OCI-LY1 (cell line): ENCODE data around the gene OR2T29.

Experiments
- H2AFZ ChIP-seq: fragments of 200-600 bp; sonication (generic), shearing (Covaris generic); 2 replicates; pipeline ENCODE4 v1.6.0; 2014; ENCODE audit warnings: antibody characterized with exemption, mild to moderate bottlenecking, low read length
- H3F3A ChIP-seq: fragments of 200-600 bp; sonication (generic), shearing (Covaris generic); 2 replicates; pipeline ENCODE4 v1.6.0; 2014; ENCODE audit warnings: mild to moderate bottlenecking, antibody characterized with exemption, low read length, moderate library complexity; ENCODE audit not compliant: insufficient read depth
- H3K27ac ChIP-seq: fragments of 200-600 bp; sonication (generic); 2 replicates; pipeline ENCODE4 v1.5.1; 2014; ENCODE audit warnings: low read length, mixed run types, mild to moderate bottlenecking, low read depth; ENCODE audit not compliant: poor library complexity, severe bottlenecking
- H3K27me3 ChIP-seq: fragments of 200-600 bp; sonication (generic); 2 replicates; pipeline ENCODE4 v1.6.0; 2014; ENCODE audit warnings: antibody characterized with exemption, mild to moderate bottlenecking, low read length, moderate library complexity; ENCODE audit not compliant: insufficient read depth
- H3K36me3 ChIP-seq: fragments of 200-600 bp; sonication (generic); 2 replicates; pipeline ENCODE4 v1.6.1; 2014; ENCODE audit warnings: mild to moderate bottlenecking, antibody characterized with exemption, low read length, moderate library complexity, mixed read lengths; ENCODE audit not compliant: insufficient read depth
- H3K4me1 ChIP-seq: fragments of 200-600 bp; sonication (generic); 2 replicates; pipeline ENCODE4 v1.5.1; 2014; ENCODE audit warnings: mild to moderate bottlenecking, low read length, moderate library complexity; ENCODE audit not compliant: insufficient read depth, severe bottlenecking
- H3K4me2 ChIP-seq: fragments of 200-600 bp; sonication (generic), shearing (Covaris generic); 2 replicates; pipeline ENCODE4 v1.6.1; 2014; ENCODE audit warnings: low read length
- H3K4me3 ChIP-seq: fragments of 200-600 bp; sonication (generic); 2 replicates; pipeline ENCODE4 v1.5.1; 2014; ENCODE audit warnings: low read length, low read depth, mild to moderate bottlenecking, mixed read lengths; ENCODE audit not compliant: poor library complexity, severe bottlenecking
- H3K79me2 ChIP-seq: fragments of 200-600 bp; shearing (Covaris generic); 2 replicates; pipeline ENCODE4 v1.6.1; 2016; ENCODE audit warnings: mixed run types, low read length, mixed read lengths; ENCODE audit not compliant: insufficient read depth
- H3K9ac ChIP-seq: fragments of 200-600 bp; sonication (generic), shearing (Covaris generic); 2 replicates; pipeline ENCODE4 v1.6.1; 2014; ENCODE audit warnings: mild to moderate bottlenecking, low read length, mixed read lengths
- H3K9me2 ChIP-seq: fragments of 200-600 bp; sonication (generic), shearing (Covaris generic); 2 replicates; pipeline ENCODE4 v1.6.1; 2014; ENCODE audit warnings: low read depth, mild to moderate bottlenecking, low read length, mixed read lengths
- H3K9me3 ChIP-seq: fragments of 200-600 bp; shearing (Covaris generic); 2 replicates; pipeline ENCODE4 v1.6.1; 2014; ENCODE audit warnings: low read length, mixed read lengths
- H4K20me1 ChIP-seq: fragments of 200-600 bp; sonication (generic), shearing (Covaris generic); 2 replicates; pipeline ENCODE4 v1.6.0; 2016; ENCODE audit warnings: mild to moderate bottlenecking, low read length; ENCODE audit not compliant: insufficient read depth
- EZH2 ChIP-seq: fragments of 200-600 bp; sonication (generic), shearing (Covaris generic); IDR thresholded peaks from 2 replicates; pipeline ENCODE4 v1.8.0; 2017; ENCODE audit warnings: borderline replicate concordance, mixed run types, mild to moderate bottlenecking, antibody characterized with exemption, low read length, moderate library complexity, mixed read lengths
- TF ChIP-seq, protein P1 (sequence below): fragments of 200-600 bp; sonication (generic), shearing (Covaris generic); IDR thresholded peaks from 2 replicates; pipeline ENCODE4 v1.5.1; 2017; ENCODE audit warnings: mild to moderate bottlenecking, antibody characterized with exemption, low read length, moderate library complexity, mixed read lengths

Gene OR2T29

DNA sequence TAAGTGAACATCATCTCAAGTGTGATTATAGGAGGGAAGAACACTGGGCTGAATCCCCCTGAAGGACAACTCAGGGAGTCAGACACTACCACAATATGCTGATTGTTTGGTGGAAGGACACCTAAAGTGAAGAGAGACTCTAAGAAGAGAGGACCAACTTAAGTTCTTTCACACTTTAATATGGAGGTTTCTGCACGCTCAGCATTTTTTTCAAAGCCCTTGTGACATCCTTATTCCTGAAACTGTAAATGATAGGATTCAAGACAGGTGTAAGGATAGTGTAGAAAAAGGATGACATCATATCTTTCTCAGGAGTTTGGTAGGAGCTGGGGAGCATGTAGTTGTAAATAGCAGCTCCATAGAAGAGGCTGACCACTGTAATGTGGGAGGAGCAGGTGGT, 30.1 kb upstream of the OR2T29 start:
- H3K9me2 ChIP-seq = no peaks in the 10 kb centered on the region

GRCh38 chr1:248590055-248590454, 27.5 kb upstream of the OR2T29 start:
- no peaks in the 10 kb centered on the region for H3K9me2 ChIP-seq
- H3K4me2 ChIP-seq = no peak overlapping the region
- H2AFZ ChIP-seq = no peak overlapping the region
- H4K20me1 ChIP-seq = no peaks in the 10 kb centered on the region
- H3K36me3 ChIP-seq = no peaks in the 10 kb centered on the region
- no peaks in the 10 kb centered on the region for H3F3A ChIP-seq
- H3K27ac ChIP-seq = no peak overlapping the region
- no peak overlapping the region for H3K4me3 ChIP-seq
- no peaks in the 10 kb centered on the region for H3K27me3 ChIP-seq
- no peaks in the 10 kb centered on the region for H3K9me3 ChIP-seq
- no peak for TF ChIP-seq EZH2
- TF ChIP-seq, protein P1, sequence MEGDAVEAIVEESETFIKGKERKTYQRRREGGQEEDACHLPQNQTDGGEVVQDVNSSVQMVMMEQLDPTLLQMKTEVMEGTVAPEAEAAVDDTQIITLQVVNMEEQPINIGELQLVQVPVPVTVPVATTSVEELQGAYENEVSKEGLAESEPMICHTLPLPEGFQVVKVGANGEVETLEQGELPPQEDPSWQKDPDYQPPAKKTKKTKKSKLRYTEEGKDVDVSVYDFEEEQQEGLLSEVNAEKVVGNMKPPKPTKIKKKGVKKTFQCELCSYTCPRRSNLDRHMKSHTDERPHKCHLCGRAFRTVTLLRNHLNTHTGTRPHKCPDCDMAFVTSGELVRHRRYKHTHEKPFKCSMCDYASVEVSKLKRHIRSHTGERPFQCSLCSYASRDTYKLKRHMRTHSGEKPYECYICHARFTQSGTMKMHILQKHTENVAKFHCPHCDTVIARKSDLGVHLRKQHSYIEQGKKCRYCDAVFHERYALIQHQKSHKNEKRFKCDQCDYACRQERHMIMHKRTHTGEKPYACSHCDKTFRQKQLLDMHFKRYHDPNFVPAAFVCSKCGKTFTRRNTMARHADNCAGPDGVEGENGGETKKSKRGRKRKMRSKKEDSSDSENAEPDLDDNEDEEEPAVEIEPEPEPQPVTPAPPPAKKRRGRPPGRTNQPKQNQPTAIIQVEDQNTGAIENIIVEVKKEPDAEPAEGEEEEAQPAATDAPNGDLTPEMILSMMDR = no peak
- no peaks in the 10 kb centered on the region for H3K79me2 ChIP-seq
- H3K9ac ChIP-seq = no peak overlapping the region
- no peaks in the 10 kb centered on the region for H3K4me1 ChIP-seq

More for the DNA sequence above, 30.1 kb upstream of the OR2T29 start:
- Histone ChIP-seq H3K79me2 (no peaks in the 10 kb centered on the region), H3K9ac (no peak overlapping the region), H4K20me1 (no peaks in the 10 kb centered on the region), H3K27me3 (no peaks in the 10 kb centered on the region), H2AFZ (no peak overlapping the region), H3F3A (no peaks in the 10 kb centered on the region), H3K4me2 (no peak overlapping the region), H3K36me3 (no peaks in the 10 kb centered on the region), H3K27ac (no peak overlapping the region), H3K4me3 (no peak overlapping the region), H3K9me3 (no peaks in the 10 kb centered on the region), H3K4me1 (no peaks in the 10 kb centered on the region)
- TF ChIP-seq, protein P1 = no peak
- TF ChIP-seq EZH2 = no peak

GRCh38 chr1:248589334-248589733, 26.8 kb upstream of the OR2T29 start:
- no peaks in the 10 kb centered on the region for H3K9me3 ChIP-seq
- H3K9me2 ChIP-seq = no peaks in the 10 kb centered on the region
- no peak overlapping the region for H3K27ac ChIP-seq
- no peak overlapping the region for H3K4me3 ChIP-seq
- no peaks in the 10 kb centered on the region for H3F3A ChIP-seq
- H2AFZ ChIP-seq = no peak overlapping the region
- H3K79me2 ChIP-seq = no peaks in the 10 kb centered on the region
- no peaks in the 10 kb centered on the region for H3K27me3 ChIP-seq
- H3K4me1 ChIP-seq = no peaks in the 10 kb centered on the region
- H3K9ac ChIP-seq = no peak overlapping the region
- no peaks in the 10 kb centered on the region for H3K36me3 ChIP-seq
- no peak overlapping the region for H3K4me2 ChIP-seq
- no peak for TF ChIP-seq EZH2
- TF ChIP-seq, protein P1 = no peak
- H4K20me1 ChIP-seq = no peaks in the 10 kb centered on the region
